GM15510 (cell line): ENCODE results near the gene CCDC126.

Source experiments
- POLR2A ChIP-seq: IDR thresholded peaks from 3 replicates; pipeline ENCODE4 v1.6.1; 2011; ENCODE audit warnings: borderline replicate concordance; ENCODE audit not compliant: insufficient read length; ENCODE audit errors: extremely low read depth

The CCDC126 gene

GRCh38 chr7:23618241-23618640, 21.1 kb downstream of the CCDC126 start:
- TF ChIP-seq POLR2A: no peak

- no peak for TF ChIP-seq POLR2A
These were observed 22.0 kb downstream of the CCDC126 start for GRCh38 chr7:23619141-23619540.

GRCh38 chr7:23622506-23622925, 25.3 kb downstream of the CCDC126 start:
- no peak for TF ChIP-seq POLR2A

- TF ChIP-seq POLR2A: no peak
These were observed 31.2 kb downstream of the CCDC126 start for GRCh38 chr7:23628370-23628769.

- no peak for TF ChIP-seq POLR2A
These were observed 36.2 kb downstream of the CCDC126 start for GRCh38 chr7:23633417-23633816.

- no peak for TF ChIP-seq POLR2A
These were observed 48.6 kb downstream of the CCDC126 start for GRCh38 chr7:23645822-23646221.

GRCh38 chr7:23653942-23654341, 56.8 kb downstream of the CCDC126 start:
- TF ChIP-seq POLR2A: no peak

GRCh38 chr7:23654508-23654907, 57.3 kb downstream of the CCDC126 start:
- TF ChIP-seq POLR2A: no peak

- TF ChIP-seq POLR2A: no peak
These were observed 58.3 kb downstream of the CCDC126 start for GRCh38 chr7:23655433-23655832.

- TF ChIP-seq POLR2A: no peak
These were observed 61.7 kb downstream of the CCDC126 start for GRCh38 chr7:23658831-23659427.

- TF ChIP-seq POLR2A: no peak
These were observed 64.2 kb downstream of the CCDC126 start for GRCh38 chr7:23661385-23661784.

- TF ChIP-seq POLR2A: no peak
These were observed 65.2 kb downstream of the CCDC126 start for GRCh38 chr7:23662124-23662983.

- TF ChIP-seq POLR2A: no peak
These were observed 65.8 kb downstream of the CCDC126 start for GRCh38 chr7:23662984-23663313.

- TF ChIP-seq POLR2A: no peak
These were observed 66.9 kb downstream of the CCDC126 start for GRCh38 chr7:23664122-23664521.

GRCh38 chr7:23672033-23672432, 74.9 kb downstream of the CCDC126 start:
- TF ChIP-seq POLR2A: no peak

- peak; percentile 19 for TF ChIP-seq POLR2A
These were observed 82.8 kb downstream of the CCDC126 start, which contains the start of gene FAM221A for GRCh38 chr7:23679898-23680413. Gene FAM221A, plus strand, starts transcription at chr7:23680199. Its CDS starts 20 bp downstream, at chr7:23680219.
